ENCODE results near the gene CDKN2C. TPM values are rescaled to one million over a fixed set of nuclear protein-coding genes. Genes with fewer than 3 reads are reported as not detected.

CDKN2C gene
- polyA plus RNA-seq, 1 donor from 2014 or later: 0.25 TPM

DNA sequence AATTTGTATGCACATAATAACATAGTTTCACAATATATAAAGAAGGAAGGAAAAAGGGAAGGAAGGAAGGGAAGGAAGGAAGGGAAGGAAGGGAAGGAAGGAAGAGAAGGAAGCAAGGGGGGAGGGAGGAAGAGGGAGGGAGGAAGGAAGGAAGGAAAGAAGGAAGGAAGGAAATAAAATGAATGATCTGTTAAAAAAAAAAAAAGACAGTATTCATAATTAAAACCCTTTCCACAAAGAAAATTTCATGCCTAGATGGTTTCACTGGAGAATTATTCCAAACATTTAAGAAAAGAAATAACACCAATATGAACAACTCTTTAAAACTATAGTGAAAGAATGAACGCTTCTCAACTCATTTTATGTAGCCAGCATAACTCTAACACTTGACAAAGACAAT is 44.8 kb downstream of the CDKN2C start:
- Histone ChIP-seq H3K9ac (ENCODE audit: low read length) (no peak overlapping the region), H3K27me3 (ENCODE audit: insufficient read depth, low read depth, low read length) (no peaks in the 10 kb centered on the region), H3K36me3 (ENCODE audit: insufficient read depth, low read length) (no peaks in the 10 kb centered on the region), H3F3A (ENCODE audit: insufficient read depth, low read length, poor library complexity, severe bottlenecking) (no peaks in the 10 kb centered on the region), H3K27ac (ENCODE audit: low read length) (no peak overlapping the region), H3K4me3 (ENCODE audit: low read length) (no peak overlapping the region), H4K20me1 (ENCODE audit: insufficient read depth) (no peaks in the 10 kb centered on the region), H3K79me2 (replicated peaks; ENCODE audit: insufficient read depth, low read length) (no peaks in the 10 kb centered on the region), H3K9me2 (ENCODE audit: insufficient read depth, low read length) (no peaks in the 10 kb centered on the region), H3K9me3 (ENCODE audit: low read length) (no peaks in the 10 kb centered on the region), H2AFZ (ENCODE audit: low read depth, low read length) (no peak overlapping the region), H3K4me2 (ENCODE audit: low read length) (no peak overlapping the region)
- TF ChIP-seq MXI1 (conservative IDR thresholded peaks at IDR 0.05; ENCODE audit: poor library complexity, severe bottlenecking): no peak

DNA sequence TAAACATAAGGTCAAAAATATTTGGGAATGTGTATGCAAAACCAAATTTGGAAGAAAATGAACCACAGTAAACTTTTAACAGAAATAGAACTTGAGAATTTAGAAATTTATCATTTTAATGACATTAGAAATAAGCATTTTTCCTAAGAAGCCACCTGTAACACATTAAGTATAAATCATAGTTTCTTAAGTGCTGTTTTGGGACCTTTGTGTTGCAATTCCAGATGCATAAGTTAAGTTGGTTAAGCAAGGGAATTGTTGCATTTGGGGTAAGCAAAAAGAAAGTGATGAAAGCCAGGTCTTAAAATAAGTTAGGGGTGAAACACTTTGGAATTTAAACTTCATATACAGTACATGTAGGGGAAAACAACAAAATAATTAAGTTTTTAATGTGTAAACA is 49.8 kb downstream of the CDKN2C start:
- no peaks in the 10 kb centered on the region for H3F3A ChIP-seq (ENCODE audit: insufficient read depth, low read length, poor library complexity, severe bottlenecking)
- no peak overlapping the region for H2AFZ ChIP-seq (ENCODE audit: low read depth, low read length)
- no peak overlapping the region for H3K9ac ChIP-seq (ENCODE audit: low read length)
- H3K27me3 ChIP-seq (ENCODE audit: insufficient read depth, low read depth, low read length): no peaks in the 10 kb centered on the region
- no peaks in the 10 kb centered on the region for H3K9me3 ChIP-seq (ENCODE audit: low read length)
- H3K9me2 ChIP-seq (ENCODE audit: insufficient read depth, low read length): no peaks in the 10 kb centered on the region
- no peaks in the 10 kb centered on the region for H4K20me1 ChIP-seq (ENCODE audit: insufficient read depth)
- H3K79me2 ChIP-seq (replicated peaks; ENCODE audit: insufficient read depth, low read length): no peaks in the 10 kb centered on the region
- H3K36me3 ChIP-seq (ENCODE audit: insufficient read depth, low read length): no peaks in the 10 kb centered on the region
- H3K4me2 ChIP-seq (ENCODE audit: low read length): no peak overlapping the region
- TF ChIP-seq POLR2AphosphoS5 (IDR thresholded peaks at IDR 0.05) (no peak), RAD21 (conservative IDR thresholded peaks at IDR 0.05) (no peak), EZH2 (IDR thresholded peaks at IDR 0.05; ENCODE audit: borderline replicate concordance, insufficient read depth, low read length, poor library complexity, severe bottlenecking) (no peak), SMC3 (conservative IDR thresholded peaks at IDR 0.05; ENCODE audit: poor library complexity) (no peak), MXI1 (conservative IDR thresholded peaks at IDR 0.05; ENCODE audit: poor library complexity, severe bottlenecking) (no peak), TAF1 (IDR thresholded peaks at IDR 0.05; ENCODE audit: low read depth) (no peak), EP300 (conservative IDR thresholded peaks at IDR 0.05; ENCODE audit: poor library complexity, severe bottlenecking) (no peak)
- TF ChIP-seq, protein P1, sequence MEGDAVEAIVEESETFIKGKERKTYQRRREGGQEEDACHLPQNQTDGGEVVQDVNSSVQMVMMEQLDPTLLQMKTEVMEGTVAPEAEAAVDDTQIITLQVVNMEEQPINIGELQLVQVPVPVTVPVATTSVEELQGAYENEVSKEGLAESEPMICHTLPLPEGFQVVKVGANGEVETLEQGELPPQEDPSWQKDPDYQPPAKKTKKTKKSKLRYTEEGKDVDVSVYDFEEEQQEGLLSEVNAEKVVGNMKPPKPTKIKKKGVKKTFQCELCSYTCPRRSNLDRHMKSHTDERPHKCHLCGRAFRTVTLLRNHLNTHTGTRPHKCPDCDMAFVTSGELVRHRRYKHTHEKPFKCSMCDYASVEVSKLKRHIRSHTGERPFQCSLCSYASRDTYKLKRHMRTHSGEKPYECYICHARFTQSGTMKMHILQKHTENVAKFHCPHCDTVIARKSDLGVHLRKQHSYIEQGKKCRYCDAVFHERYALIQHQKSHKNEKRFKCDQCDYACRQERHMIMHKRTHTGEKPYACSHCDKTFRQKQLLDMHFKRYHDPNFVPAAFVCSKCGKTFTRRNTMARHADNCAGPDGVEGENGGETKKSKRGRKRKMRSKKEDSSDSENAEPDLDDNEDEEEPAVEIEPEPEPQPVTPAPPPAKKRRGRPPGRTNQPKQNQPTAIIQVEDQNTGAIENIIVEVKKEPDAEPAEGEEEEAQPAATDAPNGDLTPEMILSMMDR (IDR thresholded peaks at IDR 0.05; ENCODE audit: poor library complexity, severe bottlenecking): no peak
- TF ChIP-seq, protein P2, sequence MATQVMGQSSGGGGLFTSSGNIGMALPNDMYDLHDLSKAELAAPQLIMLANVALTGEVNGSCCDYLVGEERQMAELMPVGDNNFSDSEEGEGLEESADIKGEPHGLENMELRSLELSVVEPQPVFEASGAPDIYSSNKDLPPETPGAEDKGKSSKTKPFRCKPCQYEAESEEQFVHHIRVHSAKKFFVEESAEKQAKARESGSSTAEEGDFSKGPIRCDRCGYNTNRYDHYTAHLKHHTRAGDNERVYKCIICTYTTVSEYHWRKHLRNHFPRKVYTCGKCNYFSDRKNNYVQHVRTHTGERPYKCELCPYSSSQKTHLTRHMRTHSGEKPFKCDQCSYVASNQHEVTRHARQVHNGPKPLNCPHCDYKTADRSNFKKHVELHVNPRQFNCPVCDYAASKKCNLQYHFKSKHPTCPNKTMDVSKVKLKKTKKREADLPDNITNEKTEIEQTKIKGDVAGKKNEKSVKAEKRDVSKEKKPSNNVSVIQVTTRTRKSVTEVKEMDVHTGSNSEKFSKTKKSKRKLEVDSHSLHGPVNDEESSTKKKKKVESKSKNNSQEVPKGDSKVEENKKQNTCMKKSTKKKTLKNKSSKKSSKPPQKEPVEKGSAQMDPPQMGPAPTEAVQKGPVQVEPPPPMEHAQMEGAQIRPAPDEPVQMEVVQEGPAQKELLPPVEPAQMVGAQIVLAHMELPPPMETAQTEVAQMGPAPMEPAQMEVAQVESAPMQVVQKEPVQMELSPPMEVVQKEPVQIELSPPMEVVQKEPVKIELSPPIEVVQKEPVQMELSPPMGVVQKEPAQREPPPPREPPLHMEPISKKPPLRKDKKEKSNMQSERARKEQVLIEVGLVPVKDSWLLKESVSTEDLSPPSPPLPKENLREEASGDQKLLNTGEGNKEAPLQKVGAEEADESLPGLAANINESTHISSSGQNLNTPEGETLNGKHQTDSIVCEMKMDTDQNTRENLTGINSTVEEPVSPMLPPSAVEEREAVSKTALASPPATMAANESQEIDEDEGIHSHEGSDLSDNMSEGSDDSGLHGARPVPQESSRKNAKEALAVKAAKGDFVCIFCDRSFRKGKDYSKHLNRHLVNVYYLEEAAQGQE (IDR thresholded peaks at IDR 0.05; ENCODE audit: borderline replicate concordance): no peak
- H3K4me3 ChIP-seq (ENCODE audit: low read length): no peak overlapping the region
- no peak overlapping the region for H3K27ac ChIP-seq (ENCODE audit: low read length)

Other genes with a start within 250 kb of the CDKN2C start
- 38.4 and 52.1 TPM in 2 replicates for gene FAF1, start 10.0 kb upstream of the CDKN2C start, polyA plus RNA-seq
- gene C1orf185, start 132.0 kb downstream of the CDKN2C start, polyA plus RNA-seq: not detected in 2 replicates